ENCODE data around the gene TNFRSF8. TPM values are rescaled to one million over a fixed set of nuclear protein-coding genes. Genes with fewer than 3 reads are reported as not detected.
A peak's percentile ranks its signal among the peaks of the same experiment; 100 is the strongest.

TNFRSF8 gene
- total RNA-seq, 3 donors from 2014 or later (not counting 1 experiment from before 2014, with no cell fraction given) = 0.34 to 1.7 (median 0.50) TPM

- peaks cover 78% of the 10 kb centered on the region for H3K4me1 ChIP-seq (ENCODE audit: control insufficient read depth, insufficient read depth, low read length)
- H3K27me3 Mint-ChIP-seq (ENCODE audit: low read depth in 2 of 2) = no peaks in the 10 kb centered on the region
- TF ChIP-seq, protein P1, sequence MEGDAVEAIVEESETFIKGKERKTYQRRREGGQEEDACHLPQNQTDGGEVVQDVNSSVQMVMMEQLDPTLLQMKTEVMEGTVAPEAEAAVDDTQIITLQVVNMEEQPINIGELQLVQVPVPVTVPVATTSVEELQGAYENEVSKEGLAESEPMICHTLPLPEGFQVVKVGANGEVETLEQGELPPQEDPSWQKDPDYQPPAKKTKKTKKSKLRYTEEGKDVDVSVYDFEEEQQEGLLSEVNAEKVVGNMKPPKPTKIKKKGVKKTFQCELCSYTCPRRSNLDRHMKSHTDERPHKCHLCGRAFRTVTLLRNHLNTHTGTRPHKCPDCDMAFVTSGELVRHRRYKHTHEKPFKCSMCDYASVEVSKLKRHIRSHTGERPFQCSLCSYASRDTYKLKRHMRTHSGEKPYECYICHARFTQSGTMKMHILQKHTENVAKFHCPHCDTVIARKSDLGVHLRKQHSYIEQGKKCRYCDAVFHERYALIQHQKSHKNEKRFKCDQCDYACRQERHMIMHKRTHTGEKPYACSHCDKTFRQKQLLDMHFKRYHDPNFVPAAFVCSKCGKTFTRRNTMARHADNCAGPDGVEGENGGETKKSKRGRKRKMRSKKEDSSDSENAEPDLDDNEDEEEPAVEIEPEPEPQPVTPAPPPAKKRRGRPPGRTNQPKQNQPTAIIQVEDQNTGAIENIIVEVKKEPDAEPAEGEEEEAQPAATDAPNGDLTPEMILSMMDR (IDR thresholded peaks at IDR 0.05) = no peak
- H3K9me3 ChIP-seq (ENCODE audit: control insufficient read depth, insufficient read depth, low read length) = peaks cover 4% of the 10 kb centered on the region
- 18% methylated on average over 13 of the region's 13 CpGs for WGBS (ENCODE audit: insufficient coverage)
- peak overlapping the region; percentile 98 for H3K27ac Mint-ChIP-seq
- no peaks in the 10 kb centered on the region for H3K36me3 Mint-ChIP-seq
- DNase-seq = peak; percentile 56 to 74
- H3K9me3 Mint-ChIP-seq = peaks cover 0 to 2% of the 10 kb centered on the region in 2 donors
- no peaks in the 10 kb centered on the region for H3K27me3 ChIP-seq (ENCODE audit: control insufficient read depth, insufficient read depth, low read length)
- intact Hi-C loops (cut with micrococcal nuclease) = no loop called here
- no peak overlapping the region for H3K4me3 ChIP-seq (ENCODE audit: low read length)
- H3K4me1 Mint-ChIP-seq = peaks cover 77 to 86% of the 10 kb centered on the region in 2 donors
- peak overlapping the region; percentile 79 for H3K4me3 Mint-ChIP-seq
- H3K36me3 ChIP-seq (ENCODE audit: control insufficient read depth, insufficient read depth, low read length) = no peaks in the 10 kb centered on the region
- ATAC-seq = peak; percentile 50 to 81 (median 70)
- H3K27ac ChIP-seq (ENCODE audit: low read length) = peak overlapping the region; percentile 94
Observed at GRCh38 chr1:12153181-12153785, 90.2 kb downstream of the TNFRSF8 start.

- peaks cover 78% of the 10 kb centered on the region for H3K4me1 ChIP-seq (ENCODE audit: control insufficient read depth, insufficient read depth, low read length)
- no peaks in the 10 kb centered on the region for H3K9me3 Mint-ChIP-seq
- H3K27ac ChIP-seq (ENCODE audit: low read length) = no peak overlapping the region
- WGBS (ENCODE audit: insufficient coverage) = 95% methylated on average over 1 of the region's 2 CpGs
- intact Hi-C loops (cut with micrococcal nuclease) = no loop called here
- no peak overlapping the region for H3K4me3 ChIP-seq (ENCODE audit: low read length)
- H3K27me3 Mint-ChIP-seq (ENCODE audit: low read depth in 2 of 2) = no peaks in the 10 kb centered on the region
- no peak for ATAC-seq
- no peak for DNase-seq
- H3K4me1 Mint-ChIP-seq = peaks cover 74 to 78% of the 10 kb centered on the region in 2 donors
- no peak overlapping the region for H3K4me3 Mint-ChIP-seq
- H3K27ac Mint-ChIP-seq = peak overlapping the region; percentile 65 to 91
- no peaks in the 10 kb centered on the region for H3K36me3 ChIP-seq (ENCODE audit: control insufficient read depth, insufficient read depth, low read length)
- no peaks in the 10 kb centered on the region for H3K36me3 Mint-ChIP-seq
- TF ChIP-seq, protein P1 (IDR thresholded peaks at IDR 0.05) = no peak
- H3K27me3 ChIP-seq (ENCODE audit: control insufficient read depth, insufficient read depth, low read length) = no peaks in the 10 kb centered on the region
- no peaks in the 10 kb centered on the region for H3K9me3 ChIP-seq (ENCODE audit: control insufficient read depth, insufficient read depth, low read length)
Observed at GRCh38 chr1:12155328-12155727, 92.2 kb downstream of the TNFRSF8 start.

DNA sequence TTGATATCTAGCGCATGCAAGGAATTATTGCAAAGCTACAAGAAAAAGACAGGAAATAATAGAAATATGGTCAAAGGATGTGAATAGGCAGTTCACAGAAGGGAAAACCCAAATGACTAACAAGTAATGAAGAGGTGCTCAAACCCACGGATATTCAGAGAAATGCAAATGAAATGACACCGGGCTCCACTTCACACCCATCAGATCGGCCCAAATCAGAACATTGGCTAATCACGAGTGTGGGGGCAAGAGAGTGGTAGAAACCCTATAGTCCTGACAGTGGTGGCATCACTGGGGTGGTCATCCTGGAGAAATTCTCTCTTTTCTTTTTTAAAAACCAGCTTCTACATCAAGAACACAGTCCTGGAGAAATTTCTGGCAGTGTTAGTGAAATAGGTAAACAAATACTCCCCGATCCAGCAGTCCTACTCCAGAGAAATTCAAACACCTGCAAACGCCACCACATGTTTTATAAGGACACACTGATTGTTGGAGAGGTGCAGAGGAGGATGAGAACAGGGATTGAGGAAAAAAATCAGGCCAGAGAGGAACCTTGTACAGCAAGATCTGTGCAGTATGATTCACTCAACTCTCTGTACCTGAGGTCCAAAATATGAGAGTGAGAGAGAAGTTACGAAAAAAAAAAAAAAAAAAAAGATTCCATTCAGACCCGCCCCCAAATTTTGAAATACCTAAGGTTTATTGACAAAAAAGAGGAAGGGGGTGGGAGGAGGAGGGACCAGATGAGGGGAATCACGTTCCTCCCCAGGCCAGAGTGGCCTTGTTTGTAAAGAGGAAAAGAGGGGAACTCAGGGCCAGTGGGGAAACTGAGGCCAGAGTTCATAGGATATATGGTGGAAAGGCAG lies 94.5 kb downstream of the TNFRSF8 start:
- H3K36me3 Mint-ChIP-seq = no peaks in the 10 kb centered on the region
- peak overlapping the region; percentile 87 to 91 for H3K27ac Mint-ChIP-seq
- WGBS (ENCODE audit: insufficient coverage) = 46% methylated on average over 7 of the region's 10 CpGs
- DNase-seq = peak in 1 of 2 donors; percentile 75
- peaks cover 78% of the 10 kb centered on the region for H3K4me1 ChIP-seq (ENCODE audit: control insufficient read depth, insufficient read depth, low read length)
- H3K27me3 ChIP-seq (ENCODE audit: control insufficient read depth, insufficient read depth, low read length) = no peaks in the 10 kb centered on the region
- intact Hi-C loops (cut with micrococcal nuclease) = loop anchor here (1.0 to 2.0 kb wide), 2 partner anchors 21 to 25 kb away; no protein-coding TSS in a partner anchor
- no peaks in the 10 kb centered on the region for H3K9me3 ChIP-seq (ENCODE audit: control insufficient read depth, insufficient read depth, low read length)
- H3K4me1 Mint-ChIP-seq = peaks cover 72 to 76% of the 10 kb centered on the region in 2 donors
- no peaks in the 10 kb centered on the region for H3K9me3 Mint-ChIP-seq
- H3K36me3 ChIP-seq (ENCODE audit: control insufficient read depth, insufficient read depth, low read length) = no peaks in the 10 kb centered on the region
- TF ChIP-seq, protein P1 (IDR thresholded peaks at IDR 0.05) = no peak
- no peaks in the 10 kb centered on the region for H3K27me3 Mint-ChIP-seq (ENCODE audit: low read depth in 2 of 2)
- peak overlapping the region; percentile 38 for H3K4me3 Mint-ChIP-seq
- H3K27ac ChIP-seq (ENCODE audit: low read length) = peak overlapping the region; percentile 61
- no peak overlapping the region for H3K4me3 ChIP-seq (ENCODE audit: low read length)
- ATAC-seq = peak; percentile 46 to 63 (median 55)
